GM12875 (cell line): ENCODE data around the gene PHIP.

Experiments used
- H3K4me3 ChIP-seq: one replicate; pipeline ENCODE4 v1.5.1; 2011; ENCODE audit warnings: low read depth, low read length, control low read depth
- CTCF ChIP-seq: IDR thresholded peaks from 2 replicates; pipeline ENCODE4 v1.5.1; 2011; ENCODE audit warnings: low read depth, mild to moderate bottlenecking, control low read depth, inconsistent platforms, low read length, moderate library complexity, borderline replicate concordance; ENCODE audit not compliant: insufficient read depth

Gene PHIP

GRCh38 chr6:79011940-79012339 lies 66.1 kb downstream of the PHIP start:
- no peak overlapping the region for H3K4me3 ChIP-seq
- TF ChIP-seq CTCF = no peak

DNA sequence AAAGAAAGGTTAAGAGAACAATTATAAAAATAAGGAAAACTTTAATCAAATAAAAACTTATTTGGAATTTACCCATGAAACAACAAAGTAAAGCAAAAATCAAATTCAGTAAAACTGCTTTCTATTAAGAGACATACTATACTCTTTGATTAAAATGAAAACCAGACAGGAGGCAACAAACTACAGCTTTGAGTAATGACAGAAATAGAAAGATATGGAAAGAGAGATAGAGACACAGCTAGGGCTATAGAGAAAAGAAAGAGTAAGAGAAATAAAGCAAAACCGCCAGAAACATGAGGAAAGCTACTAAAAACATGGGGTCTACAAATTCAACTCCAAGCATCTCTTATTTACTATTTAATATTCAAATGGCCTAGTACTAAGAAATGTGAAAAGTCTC lies 67.6 kb downstream of the PHIP start:
- H3K4me3 ChIP-seq = no peak overlapping the region
- TF ChIP-seq CTCF = no peak

DNA sequence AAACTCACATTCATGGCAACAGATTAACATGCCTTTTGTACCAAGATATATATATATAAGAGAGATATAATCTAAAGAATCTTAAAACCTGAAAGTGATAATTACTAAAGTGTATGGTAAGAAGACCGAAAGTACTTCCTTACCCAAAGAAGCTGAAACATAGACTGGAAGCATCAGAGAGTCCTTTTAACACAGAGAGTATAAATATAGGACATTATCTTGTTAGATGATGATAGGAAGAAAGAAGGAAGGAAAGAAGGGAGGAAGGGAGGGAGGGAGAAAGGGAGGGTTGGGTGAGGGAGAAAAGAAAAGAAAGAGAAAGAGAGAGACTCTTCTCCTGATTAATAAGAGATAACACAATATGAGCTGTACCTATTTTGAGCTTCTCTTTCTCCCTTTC lies 68.2 kb downstream of the PHIP start:
- TF ChIP-seq CTCF = no peak
- no peak overlapping the region for H3K4me3 ChIP-seq

- no peak overlapping the region for H3K4me3 ChIP-seq
- no peak for TF ChIP-seq CTCF
Observed at GRCh38 chr6:79005497-79005896, 72.6 kb downstream of the PHIP start.

- no peak for TF ChIP-seq CTCF
- H3K4me3 ChIP-seq = no peak overlapping the region
Observed at GRCh38 chr6:79005024-79005423, 73.0 kb downstream of the PHIP start.

GRCh38 chr6:79004239-79004638 lies 73.8 kb downstream of the PHIP start:
- no peak overlapping the region for H3K4me3 ChIP-seq
- TF ChIP-seq CTCF = no peak

DNA sequence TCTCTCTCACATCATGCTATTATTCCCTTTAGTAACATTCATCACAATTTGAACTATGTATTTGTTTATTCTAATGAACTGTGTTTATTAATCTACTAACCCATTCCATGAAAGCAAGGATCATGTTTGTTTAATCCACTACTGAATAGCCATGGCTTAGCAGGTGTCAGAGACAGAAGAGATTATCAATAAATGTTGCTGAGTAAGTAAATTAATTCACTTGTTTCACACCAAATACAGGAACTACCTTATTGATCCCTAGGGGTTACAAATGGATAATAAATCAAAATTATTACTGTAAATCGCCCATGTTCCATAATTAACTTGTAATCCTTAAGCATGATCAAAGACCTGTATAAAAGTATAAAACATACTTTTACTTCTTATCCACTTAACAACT lies 76.6 kb downstream of the PHIP start:
- no peak for TF ChIP-seq CTCF
- no peak overlapping the region for H3K4me3 ChIP-seq

DNA sequence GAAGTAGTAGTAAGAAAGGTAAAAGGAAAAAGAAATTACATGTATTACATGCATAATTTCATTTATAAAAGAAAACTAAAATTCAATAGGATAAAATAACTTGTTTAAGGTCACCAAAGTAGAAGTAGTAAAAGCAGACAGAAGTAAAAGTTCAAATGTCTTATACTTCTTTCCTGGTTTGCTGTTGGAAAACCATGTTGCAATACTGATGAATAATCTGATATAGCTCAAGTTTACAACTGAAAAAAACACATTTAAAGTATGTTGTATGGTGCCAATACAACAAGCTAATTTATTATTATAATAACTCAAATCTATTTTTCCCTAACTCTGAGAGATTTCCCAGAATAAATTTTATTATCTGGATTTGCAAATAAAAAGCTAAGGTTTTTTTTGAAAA lies 78.3 kb downstream of the PHIP start:
- no peak for TF ChIP-seq CTCF
- no peak overlapping the region for H3K4me3 ChIP-seq
